Measurements from ENCODE around the gene SETDB1.
A peak's percentile ranks its signal among the peaks of the same experiment; 100 is the strongest.

Gene SETDB1

DNA sequence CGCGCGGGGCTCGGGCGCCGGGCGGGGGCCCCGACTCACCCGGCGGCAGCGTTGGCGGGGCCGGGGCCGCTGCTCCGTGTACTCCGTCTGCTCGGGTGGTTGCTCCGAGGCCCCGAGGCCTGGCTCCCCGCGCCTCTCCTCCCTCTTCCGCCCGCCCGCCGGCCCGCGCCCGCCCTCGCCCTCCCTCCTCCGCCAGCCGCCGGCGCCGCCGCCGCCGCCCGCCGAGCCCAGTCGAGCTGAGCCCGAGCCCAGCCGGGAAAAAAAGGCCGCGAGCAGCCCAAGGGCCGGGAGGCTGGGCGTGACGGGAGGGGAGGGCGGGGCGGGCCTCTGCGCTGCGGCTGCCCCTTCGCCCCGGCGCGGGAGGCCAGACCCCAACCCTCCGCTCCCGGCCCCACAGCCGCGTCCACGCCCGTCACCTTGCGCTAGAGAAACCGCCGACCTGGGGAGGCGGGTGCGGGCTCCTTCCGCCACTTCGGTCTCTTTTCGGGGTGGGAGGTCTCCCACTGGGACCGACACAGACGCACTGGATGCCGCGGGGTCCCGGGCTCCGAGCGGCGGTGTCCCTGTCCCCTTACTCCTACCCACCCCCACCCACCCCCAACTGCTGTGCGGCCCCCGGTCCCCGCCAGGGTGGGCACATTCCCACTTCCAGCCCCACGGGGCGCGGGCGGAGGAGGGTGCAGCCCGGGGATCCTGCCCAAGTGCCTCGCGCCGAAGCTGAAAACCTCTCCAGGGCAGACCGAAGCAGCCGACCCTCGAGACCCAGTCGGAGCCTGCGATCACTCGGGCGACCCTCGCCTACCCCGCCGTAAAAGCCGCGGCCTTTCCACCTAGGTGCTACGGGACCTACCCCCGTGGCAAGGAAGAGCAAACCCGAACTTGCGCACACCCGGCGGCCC, 48.7 kb downstream of the SETDB1 start, which contains the start of gene CERS2:
TSS of gene CERS2 (minus strand) at position 256 of the 899 bp plus-strand sequence. CDS start 5,745 bp downstream, outside the sequence.
- DNase-seq, result peak; percentile 86

DNA sequence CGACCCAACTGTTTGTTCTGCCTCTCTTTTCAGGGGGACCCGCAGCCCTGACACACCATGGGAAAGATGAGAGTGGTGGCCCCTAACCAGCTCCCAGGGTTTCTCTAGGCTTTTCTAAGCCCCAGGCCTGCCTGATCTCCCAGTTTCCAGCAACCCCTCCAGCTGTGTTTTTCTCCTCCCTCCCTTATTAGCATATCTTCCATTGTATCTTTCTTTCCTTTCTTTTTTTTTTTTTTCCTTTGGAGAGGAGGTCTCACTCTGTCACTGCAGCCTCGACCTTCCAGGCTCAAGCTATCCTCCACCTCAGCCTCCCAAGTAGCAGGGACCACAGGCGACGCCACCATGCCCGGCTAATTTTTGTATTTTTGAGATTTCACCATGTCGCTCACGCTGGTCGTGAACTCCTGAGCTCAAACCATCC, 50.2 kb downstream of the SETDB1 start:
- DNase-seq, result no peak

DNA sequence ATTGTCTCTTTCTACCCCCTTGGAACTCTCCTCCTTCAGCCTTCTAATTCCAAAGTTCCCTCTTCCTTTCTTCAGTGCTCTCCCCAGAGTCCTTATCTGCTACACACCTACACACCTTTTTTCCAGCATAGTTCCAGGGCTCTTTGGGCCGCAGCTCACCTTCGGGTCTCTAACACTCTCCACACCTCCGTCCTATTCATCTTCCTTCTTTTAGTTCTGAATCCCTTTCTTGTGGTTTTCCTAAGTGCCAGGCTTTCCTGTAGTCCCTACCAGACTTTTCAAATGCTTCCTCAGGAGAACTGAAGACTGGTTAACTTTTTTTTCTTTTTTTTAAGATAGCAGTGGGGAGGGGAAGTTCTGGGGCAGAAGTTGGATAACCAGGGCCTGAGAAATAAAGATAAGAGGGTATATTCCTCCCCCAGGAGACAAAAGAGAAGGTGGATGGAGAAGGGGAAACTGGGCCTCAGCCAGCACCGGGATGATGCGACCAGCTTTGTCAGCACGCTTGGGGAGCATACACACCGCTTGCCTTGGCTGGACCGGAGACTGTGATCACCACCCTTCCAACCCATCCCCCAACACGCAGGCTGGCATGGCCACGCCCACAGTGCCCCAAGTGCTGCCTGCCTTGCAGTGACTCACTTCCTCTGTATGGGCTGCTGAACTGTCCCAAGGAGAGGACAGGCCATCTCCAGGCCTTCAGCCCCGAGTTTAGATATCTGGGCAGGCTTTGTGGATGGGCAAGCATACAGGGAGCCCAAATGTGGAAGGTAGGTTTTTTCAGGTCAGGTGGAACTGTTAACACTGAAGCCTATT, 50.9 kb downstream of the SETDB1 start:
- no peak for DNase-seq

DNA sequence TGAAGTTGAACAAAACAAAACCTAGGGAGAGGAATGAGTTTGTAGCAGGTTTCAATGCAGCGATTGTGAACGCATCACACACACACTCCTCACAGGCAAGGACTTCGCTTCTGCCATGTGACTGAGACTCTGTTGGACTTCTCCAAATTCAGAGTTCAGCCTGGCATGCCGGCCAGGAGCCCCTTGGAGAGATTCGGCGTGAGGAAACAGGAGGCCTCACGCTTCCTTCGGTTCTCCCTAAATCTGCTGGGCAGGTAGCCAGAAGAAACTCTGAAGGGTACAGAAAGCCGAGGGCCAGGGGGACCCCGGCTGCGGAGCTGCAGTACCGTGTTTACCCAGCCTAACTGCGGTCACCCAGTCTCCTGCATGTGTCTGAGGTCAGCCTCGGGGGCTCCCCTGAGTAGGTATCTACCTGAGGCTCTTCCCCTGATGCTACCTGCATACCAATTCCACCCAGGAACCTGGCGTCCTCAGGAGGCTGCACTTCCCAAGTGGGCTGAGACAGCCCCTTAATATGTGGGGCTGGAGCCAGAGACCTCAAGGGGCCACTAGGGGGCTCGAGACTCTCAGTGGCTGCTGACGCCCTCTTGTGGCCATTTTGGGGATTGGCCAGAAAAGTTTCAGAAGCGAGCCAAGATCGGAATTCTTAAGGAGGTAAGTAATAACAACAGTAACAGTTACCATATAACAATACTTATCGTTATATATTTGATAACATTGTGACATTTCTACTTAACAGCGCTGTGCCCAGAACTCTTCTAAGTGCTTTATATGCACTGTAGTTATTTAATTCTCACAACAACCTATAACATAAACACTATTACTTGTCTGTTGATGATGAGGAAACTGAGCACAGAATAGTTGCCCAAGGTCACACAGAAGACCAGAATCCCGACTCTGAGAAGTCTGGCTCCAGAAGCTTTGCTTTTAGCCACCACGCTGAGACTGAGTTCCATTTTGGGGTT, 53.2 kb downstream of the SETDB1 start:
- DNase-seq, result peak; percentile 76

DNA sequence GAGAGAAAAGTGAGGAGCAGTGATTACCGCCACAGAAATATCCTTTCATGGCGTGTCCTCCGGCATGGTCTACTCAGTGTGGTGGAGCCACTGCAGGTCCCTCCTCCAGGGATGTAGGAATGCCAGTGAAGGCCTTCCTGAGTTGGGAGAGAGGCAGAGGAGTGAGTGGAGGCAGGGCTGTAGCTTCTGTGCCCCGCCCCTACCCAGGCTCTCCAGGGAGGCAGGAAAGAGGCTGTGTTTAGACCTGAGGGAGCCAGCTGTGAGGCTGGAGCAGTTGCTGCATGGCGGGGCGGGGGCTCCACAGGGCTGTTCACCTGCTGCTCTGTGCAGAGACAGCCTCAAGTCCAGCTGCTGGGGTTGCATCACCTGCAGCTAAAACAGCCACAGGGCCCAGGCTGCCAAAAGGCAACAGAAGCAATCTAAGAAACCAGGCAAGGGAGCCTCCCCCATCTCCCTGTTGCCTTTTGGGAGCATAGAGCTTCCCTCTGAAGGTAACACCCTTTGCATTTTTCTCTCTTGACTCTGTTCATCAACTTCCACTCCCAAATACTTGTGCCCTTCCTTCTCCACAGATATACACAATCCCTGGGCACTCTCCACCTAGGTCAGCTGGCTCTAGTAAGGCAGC, 55.1 kb downstream of the SETDB1 start:
- peak; percentile 40 for DNase-seq

DNA sequence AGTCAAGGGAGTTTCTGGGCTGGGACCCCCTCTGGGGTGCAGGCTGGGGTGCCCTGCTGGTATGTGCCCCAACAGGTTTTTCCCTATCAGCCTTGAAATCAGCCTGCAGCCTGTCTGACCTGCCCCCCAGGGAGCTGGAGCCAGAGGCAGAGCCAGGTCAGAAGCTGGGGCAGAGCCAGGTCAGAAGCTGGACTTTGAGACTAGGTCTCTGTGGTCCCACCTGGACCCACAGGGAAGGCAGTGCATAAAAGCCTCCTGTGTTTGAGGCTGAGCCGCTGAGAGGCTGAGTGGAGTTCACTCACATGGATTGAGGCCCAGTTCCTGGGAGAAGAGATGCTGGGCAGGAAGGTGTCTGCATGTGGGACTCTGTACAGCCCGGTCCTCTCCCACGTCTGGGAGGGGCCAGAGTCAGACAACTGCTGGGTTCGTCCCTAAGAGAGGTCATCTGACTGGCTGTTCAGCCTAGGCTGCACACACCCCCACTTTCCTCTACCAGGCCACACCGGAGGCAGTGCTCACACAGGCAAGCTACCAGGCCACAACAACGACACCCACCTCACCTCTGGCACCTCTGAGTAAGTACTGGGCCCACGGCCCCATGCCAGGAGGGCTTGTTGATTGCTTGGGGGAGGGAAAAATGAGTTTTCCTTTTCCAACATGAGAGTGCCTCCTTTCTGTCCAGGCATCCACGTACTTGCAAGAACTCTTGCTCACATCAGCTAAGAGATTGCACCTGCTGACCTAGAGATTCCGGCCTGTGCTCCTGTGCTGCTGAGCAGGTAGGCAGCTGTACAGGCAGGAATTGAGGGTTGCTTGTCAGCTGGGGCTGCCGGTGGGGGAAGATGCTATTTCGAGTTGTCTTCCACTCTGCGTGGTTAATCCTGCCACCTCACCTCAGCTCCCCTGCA, 55.9 kb downstream of the SETDB1 start, which contains the start of gene ANXA9:
TSS of gene ANXA9 (plus strand) at position 488 of the 908 bp plus-strand sequence. CDS start 814 bp downstream, outside the sequence.
- DNase-seq, result peak; percentile 47

DNA sequence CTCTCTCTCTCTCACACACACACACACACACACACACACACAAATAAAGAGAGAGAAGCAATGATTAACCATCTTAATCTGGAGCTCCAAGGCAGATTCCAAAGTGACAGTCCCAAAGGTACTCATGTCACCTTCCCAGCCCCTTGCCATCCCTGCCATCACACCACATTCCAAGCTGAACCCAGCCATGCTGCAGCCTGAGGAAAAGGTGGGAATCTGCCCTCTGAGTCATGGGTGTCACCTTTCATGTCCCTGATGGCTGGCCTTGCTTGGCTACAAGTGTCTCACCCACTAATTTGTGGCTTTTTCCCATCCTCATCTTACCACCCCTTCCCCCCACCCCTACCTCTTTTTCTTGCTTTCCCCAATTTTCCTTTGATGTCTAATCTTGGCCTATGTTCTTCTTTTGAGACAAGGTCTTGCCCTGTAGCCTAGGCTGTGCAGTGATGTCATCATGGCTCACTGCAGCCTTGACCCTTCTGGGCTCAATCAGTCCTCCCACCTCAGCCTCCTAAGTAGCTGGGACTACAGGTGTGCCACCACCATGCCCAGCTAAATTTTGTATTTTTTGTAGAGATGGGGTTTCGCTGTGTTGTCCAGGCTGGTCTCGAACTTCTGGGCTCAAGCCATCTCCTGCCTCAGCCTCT, 59.1 kb downstream of the SETDB1 start:
- DNase-seq, result no peak

DNA sequence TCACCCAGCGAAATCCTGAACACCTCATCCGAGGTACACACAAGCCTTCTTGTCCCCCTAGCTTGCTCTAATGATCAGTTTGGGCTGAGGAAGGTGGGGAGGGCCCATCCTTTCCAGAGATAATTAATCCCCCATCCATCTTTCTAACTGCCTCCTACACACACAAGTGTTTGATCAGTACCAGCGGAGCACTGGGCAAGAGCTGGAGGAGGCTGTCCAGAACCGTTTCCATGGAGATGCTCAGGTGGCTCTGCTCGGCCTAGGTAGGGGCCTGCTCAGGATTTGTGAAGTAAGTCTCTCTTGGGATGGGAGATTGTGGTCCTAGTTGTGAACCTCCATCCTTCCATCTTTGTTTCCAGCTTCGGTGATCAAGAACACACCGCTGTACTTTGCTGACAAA, 61.8 kb downstream of the SETDB1 start:
- no peak for DNase-seq

DNA sequence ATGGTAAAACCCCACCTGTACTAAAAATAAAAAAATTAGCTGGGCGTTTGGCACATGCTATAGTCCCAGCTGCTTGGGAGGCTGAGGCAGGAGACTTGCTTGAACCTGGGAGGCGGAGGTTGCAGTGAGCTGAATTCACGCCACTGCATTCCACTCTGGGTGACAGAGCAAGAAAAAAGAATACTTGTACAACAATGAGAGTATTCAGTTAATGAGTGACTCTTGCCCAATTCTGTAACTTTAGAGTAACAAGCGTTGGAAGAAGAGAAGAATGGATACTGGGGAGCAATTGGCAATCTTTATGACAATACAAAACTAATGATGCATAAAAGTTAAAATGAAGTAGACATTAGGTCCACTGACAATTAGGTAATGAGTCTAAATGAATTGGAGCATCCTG, 66.5 kb downstream of the SETDB1 start:
- DNase-seq, result no peak

DNA sequence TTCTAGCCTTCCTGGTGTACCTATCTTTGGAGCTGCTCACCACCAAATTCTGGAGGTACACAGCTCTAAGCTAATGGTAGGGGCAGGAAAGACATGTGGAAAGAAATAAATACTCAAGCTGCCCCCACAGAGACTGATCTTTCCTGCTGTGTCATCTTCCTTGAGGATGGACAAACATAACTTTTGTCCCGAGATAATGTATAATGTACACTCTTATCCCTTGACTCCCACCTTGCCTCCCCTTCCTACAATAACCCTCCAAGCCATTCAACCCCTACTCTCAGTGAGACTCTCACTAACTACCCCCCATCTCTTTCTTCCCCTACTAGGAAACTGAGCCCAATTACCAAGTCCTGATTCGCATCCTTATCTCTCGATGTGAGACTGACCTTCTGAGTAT, 68.1 kb downstream of the SETDB1 start:
- no peak for DNase-seq

DNA sequence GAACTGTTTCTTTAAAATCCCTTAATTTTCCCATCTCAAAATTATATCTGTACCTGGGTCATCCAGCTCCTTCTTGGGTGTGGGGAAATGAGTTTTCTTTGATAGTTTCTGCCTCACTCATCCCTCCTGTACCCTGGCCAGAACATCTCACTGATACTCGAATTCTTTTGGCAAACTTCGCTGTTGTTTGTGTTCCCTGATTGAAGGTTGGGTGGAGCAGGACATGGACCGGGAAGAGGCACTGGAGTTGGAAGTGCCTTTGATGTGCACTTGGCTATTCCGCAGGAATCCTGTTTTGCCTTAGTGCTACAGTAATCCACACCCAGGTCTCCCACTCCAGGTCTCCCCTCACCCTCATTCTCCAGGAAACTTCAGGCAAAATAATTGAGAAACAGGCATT, 69.3 kb downstream of the SETDB1 start:
- DNase-seq, result no peak

DNA sequence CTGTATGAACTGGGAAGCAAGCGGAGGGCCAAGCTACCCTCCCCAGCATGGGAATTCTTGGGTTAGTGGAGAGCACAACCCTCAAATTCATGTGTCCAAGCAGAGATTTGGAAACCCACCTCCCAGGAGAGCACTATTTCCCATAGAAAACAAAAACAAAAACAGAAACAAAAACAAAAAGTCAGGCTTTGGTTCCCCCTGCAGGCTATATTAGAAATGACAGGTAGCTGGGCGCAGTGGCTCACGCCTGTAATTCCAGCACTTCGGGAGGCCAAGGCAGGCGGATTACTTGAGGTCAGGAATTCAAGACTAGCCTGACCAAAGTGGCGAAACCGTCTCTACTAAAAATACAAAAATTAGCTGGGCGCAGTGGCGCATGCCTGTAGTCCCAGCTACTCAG, 69.7 kb downstream of the SETDB1 start:
- peak; percentile 56 for DNase-seq

DNA sequence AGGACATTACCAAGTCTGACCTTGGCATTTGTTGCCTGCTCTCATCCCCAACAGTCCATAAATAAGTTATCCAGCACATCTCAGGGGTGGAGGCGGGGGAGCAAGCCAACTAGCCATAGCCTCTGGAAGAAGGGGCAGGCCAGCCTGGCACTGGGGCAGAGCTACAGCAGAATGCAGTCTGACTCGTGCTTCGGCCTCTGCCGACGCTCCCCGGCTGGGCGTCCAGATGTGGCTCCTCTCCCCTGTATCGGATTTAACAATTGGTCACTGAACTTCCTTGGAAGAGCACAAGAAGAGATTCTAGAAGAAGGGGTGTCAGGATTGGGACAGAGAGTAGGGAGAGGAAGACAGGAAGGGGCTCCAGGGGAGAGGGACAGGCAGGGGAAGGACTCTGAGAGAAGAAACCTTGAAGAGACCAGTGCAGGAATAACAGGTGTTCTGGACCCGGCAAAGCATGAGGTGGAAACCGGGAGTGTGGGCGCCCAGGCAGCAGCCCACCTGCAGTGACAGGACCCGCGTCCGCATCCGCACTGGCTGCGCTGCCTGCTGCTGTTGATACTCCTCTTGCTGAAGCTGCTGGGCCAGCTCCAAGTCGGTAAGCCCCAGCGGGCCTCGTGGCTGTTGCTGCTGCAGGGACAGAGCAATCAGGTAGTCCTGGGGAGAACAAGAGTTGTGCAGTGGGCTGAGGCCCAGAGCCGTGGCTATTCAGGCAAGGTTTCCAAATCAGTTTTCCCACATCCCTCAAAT, 71.1 kb downstream of the SETDB1 start:
- DNase-seq, result no peak

DNA sequence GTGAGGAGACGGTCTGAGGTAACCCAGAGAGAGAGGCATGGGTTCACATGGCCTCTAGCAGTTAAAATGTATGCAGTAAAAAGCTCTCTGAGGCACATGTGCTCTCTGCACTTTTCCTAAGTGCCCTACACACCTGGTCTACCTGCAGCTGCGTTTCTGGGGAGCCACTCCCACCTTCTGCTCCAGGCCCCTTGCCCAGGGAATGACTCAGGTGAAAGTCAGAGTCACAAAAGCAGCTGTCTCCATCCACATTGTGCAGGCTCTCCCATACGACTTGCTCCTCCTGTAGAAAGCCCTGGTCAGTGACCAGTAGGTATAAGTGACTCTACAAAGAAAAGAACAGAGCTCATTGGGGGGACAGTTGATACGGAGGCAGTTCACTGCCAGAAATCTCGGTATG, 71.8 kb downstream of the SETDB1 start:
- DNase-seq, result no peak

DNA sequence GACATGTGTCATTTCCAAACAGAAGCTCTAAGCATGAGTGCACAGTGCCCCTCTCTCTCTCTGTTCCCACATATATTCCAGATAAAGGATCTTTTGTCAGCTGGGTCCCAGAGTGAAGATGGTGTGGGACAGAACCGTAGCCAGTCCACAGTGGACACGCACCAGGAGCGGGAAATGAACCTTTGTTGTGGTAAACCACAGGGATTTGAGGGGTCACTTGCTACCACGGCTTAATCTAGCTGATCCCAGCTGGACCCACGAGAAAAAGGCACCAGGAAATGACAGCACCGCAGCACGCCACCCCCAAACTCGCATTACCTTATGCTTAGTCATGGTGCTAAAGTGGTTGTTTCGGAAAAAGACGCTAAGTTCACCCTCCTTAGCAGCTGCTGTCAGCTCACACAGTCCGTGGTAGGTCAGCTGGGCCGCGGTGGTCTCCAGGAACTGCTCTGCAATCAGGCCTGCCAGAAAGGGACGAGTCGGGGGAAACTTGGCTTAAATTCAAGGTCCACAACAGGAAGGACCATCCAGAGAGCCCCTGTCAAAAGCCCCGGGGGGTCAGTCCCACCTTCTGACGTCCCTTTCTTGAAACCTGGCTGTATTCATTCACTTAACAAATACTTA, 73.0 kb downstream of the SETDB1 start:
- DNase-seq, result no peak

DNA sequence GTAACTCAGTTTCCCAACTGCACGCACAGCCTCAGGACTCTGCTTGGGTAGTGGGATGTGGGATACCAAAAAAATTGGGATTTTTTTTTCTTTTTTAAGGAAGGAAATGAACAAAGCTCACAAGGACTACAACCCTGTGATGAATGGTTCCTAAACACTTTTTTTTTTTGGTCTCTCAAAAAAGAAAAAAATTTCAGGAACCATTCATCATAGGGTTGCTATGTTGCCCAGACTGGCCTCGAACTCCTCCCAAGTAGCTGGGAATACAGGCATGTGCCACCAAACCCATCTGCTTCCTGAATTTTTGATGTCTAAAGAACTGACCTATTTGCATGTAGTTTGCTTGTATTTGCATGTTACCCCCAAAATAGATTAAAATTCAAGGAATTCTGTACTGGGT, 73.8 kb downstream of the SETDB1 start:
- DNase-seq, result no peak

DNA sequence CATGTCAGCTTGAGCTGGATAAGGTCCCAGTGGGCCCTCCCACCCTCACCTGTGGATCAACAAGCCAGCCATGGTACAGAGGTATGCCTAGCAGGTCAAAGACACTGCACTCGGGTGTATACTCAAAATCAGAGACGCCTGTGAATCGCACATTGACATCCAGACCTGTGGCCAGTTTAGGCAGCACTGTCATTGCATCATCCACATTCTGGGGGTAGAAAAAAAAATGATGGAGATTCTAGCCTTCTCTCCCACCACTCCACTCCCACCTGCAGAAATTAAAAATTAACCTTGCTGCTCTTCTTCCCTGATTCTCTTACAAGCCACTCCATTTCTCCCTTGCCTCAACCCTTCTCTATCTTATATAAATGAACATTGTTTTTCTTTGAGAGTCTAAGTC, 74.2 kb downstream of the SETDB1 start:
- DNase-seq, result no peak

DNA sequence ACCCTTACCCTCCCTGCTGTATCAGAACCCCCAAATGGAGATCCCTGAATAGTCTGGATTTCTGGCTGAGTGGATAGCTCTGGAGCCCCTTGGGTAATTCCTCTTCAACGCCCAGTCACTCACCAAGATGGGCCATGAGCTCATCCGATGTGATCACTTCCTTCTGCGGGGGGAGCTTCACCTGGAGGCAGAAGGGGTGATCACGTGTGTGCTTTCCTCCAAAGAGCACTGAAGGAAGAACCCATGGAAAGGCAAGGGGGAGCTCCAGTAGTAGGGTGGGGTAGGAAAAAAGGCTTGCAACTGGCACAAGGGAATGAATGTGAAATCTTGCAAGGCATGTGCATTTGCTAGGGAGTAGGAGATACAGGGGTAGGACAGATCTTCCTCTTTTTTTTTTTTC, 75.4 kb downstream of the SETDB1 start:
- no peak for DNase-seq

DNA sequence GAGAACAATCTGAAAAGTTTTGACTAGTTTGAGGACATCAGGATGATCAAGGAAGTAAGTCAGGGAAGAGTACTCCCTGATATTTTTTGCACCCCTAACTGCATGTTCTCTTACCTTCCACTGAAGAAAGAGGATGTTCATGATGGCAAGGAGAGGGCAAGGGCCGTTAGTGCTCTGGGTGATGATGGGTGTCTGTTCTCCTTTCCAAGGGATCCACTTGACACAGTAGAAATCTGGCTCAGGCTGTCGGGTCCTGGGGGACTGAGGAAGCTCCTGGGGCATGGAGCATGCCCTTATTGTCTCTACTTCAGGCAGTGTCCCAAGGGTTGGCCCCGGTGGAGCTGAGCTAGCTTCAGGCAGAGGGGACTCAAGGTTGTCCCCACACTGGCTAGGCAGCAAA, 75.9 kb downstream of the SETDB1 start:
- DNase-seq, result no peak

Data from right kidney (tissue), 1 donor.